ENCODE data around the gene MAEL. TPM values are rescaled to one million over a fixed set of nuclear protein-coding genes. Genes with fewer than 3 reads are reported as not detected.
A peak's percentile ranks its signal among the peaks of the same experiment; 100 is the strongest.

MAEL gene
- polyA plus RNA-seq, 1 donor from 2014 or later, result not detected

DNA sequence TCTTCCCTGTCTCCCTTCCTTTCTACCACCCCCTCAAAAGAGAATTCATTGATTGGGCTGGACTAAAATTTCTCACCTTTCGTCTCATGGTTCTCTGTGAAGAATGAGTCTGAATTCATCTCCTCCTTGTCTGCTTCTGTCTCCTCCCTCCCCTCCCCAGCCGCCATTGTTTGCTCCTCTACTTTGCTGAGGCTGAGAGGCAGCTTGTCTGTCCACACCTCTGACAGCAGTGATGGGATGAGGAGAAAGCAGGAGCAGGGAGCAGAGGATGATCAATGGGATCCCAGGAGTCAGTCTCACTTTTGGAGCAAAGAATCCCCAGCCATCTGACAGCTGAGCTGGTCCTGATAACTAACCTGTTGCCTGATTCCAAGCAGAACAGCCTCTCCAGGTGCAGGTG, 16.3 kb upstream of the MAEL start:
- Histone ChIP-seq H3K27ac (ENCODE audit: low read length) (no peak overlapping the region), H3K79me2 (replicated peaks; ENCODE audit: insufficient read depth, low read length) (no peaks in the 10 kb centered on the region), H2AFZ (ENCODE audit: low read depth, low read length) (no peak overlapping the region), H3K9me2 (ENCODE audit: insufficient read depth, low read length) (no peaks in the 10 kb centered on the region), H3K9ac (ENCODE audit: low read length) (no peak overlapping the region), H4K20me1 (ENCODE audit: insufficient read depth) (no peaks in the 10 kb centered on the region), H3K27me3 (ENCODE audit: insufficient read depth, low read depth, low read length) (peaks cover 23% of the 10 kb centered on the region), H3K9me3 (ENCODE audit: low read length) (no peaks in the 10 kb centered on the region), H3K4me2 (ENCODE audit: low read length) (no peak overlapping the region), H3K36me3 (ENCODE audit: insufficient read depth, low read length) (no peaks in the 10 kb centered on the region), H3F3A (ENCODE audit: insufficient read depth, low read length, poor library complexity, severe bottlenecking) (no peaks in the 10 kb centered on the region), H3K4me3 (ENCODE audit: low read length) (peak overlapping the region; percentile 30)
- TF ChIP-seq EZH2 (IDR thresholded peaks at IDR 0.05; ENCODE audit: borderline replicate concordance, insufficient read depth, low read length, poor library complexity, severe bottlenecking) (no peak), EP300 (conservative IDR thresholded peaks at IDR 0.05; ENCODE audit: poor library complexity, severe bottlenecking) (no peak), TAF1 (IDR thresholded peaks at IDR 0.05; ENCODE audit: low read depth) (no peak), RAD21 (conservative IDR thresholded peaks at IDR 0.05) (no peak), SMC3 (conservative IDR thresholded peaks at IDR 0.05; ENCODE audit: poor library complexity) (no peak), MXI1 (conservative IDR thresholded peaks at IDR 0.05; ENCODE audit: poor library complexity, severe bottlenecking) (no peak), POLR2AphosphoS5 (IDR thresholded peaks at IDR 0.05) (no peak)
- TF ChIP-seq, protein P1, sequence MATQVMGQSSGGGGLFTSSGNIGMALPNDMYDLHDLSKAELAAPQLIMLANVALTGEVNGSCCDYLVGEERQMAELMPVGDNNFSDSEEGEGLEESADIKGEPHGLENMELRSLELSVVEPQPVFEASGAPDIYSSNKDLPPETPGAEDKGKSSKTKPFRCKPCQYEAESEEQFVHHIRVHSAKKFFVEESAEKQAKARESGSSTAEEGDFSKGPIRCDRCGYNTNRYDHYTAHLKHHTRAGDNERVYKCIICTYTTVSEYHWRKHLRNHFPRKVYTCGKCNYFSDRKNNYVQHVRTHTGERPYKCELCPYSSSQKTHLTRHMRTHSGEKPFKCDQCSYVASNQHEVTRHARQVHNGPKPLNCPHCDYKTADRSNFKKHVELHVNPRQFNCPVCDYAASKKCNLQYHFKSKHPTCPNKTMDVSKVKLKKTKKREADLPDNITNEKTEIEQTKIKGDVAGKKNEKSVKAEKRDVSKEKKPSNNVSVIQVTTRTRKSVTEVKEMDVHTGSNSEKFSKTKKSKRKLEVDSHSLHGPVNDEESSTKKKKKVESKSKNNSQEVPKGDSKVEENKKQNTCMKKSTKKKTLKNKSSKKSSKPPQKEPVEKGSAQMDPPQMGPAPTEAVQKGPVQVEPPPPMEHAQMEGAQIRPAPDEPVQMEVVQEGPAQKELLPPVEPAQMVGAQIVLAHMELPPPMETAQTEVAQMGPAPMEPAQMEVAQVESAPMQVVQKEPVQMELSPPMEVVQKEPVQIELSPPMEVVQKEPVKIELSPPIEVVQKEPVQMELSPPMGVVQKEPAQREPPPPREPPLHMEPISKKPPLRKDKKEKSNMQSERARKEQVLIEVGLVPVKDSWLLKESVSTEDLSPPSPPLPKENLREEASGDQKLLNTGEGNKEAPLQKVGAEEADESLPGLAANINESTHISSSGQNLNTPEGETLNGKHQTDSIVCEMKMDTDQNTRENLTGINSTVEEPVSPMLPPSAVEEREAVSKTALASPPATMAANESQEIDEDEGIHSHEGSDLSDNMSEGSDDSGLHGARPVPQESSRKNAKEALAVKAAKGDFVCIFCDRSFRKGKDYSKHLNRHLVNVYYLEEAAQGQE (IDR thresholded peaks at IDR 0.05; ENCODE audit: borderline replicate concordance), result no peak
- TF ChIP-seq, protein P2, sequence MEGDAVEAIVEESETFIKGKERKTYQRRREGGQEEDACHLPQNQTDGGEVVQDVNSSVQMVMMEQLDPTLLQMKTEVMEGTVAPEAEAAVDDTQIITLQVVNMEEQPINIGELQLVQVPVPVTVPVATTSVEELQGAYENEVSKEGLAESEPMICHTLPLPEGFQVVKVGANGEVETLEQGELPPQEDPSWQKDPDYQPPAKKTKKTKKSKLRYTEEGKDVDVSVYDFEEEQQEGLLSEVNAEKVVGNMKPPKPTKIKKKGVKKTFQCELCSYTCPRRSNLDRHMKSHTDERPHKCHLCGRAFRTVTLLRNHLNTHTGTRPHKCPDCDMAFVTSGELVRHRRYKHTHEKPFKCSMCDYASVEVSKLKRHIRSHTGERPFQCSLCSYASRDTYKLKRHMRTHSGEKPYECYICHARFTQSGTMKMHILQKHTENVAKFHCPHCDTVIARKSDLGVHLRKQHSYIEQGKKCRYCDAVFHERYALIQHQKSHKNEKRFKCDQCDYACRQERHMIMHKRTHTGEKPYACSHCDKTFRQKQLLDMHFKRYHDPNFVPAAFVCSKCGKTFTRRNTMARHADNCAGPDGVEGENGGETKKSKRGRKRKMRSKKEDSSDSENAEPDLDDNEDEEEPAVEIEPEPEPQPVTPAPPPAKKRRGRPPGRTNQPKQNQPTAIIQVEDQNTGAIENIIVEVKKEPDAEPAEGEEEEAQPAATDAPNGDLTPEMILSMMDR (IDR thresholded peaks at IDR 0.05; ENCODE audit: poor library complexity, severe bottlenecking), result no peak

GRCh38 chr1:166974647-166975345, 14.3 kb upstream of the MAEL start:
- Histone ChIP-seq H4K20me1 (ENCODE audit: insufficient read depth) (no peaks in the 10 kb centered on the region), H3K27me3 (ENCODE audit: insufficient read depth, low read depth, low read length) (peaks cover 23% of the 10 kb centered on the region), H3K9me3 (ENCODE audit: low read length) (no peaks in the 10 kb centered on the region), H3K79me2 (replicated peaks; ENCODE audit: insufficient read depth, low read length) (no peaks in the 10 kb centered on the region), H2AFZ (ENCODE audit: low read depth, low read length) (no peak overlapping the region), H3K36me3 (ENCODE audit: insufficient read depth, low read length) (no peaks in the 10 kb centered on the region), H3K27ac (ENCODE audit: low read length) (no peak overlapping the region), H3K9ac (ENCODE audit: low read length) (peak overlapping the region; percentile 44), H3F3A (ENCODE audit: insufficient read depth, low read length, poor library complexity, severe bottlenecking) (no peaks in the 10 kb centered on the region), H3K4me2 (ENCODE audit: low read length) (peak overlapping the region; percentile 89), H3K4me3 (ENCODE audit: low read length) (peak overlapping the region; percentile 68), H3K9me2 (ENCODE audit: insufficient read depth, low read length) (no peaks in the 10 kb centered on the region)
- TF ChIP-seq, protein P2 (IDR thresholded peaks at IDR 0.05; ENCODE audit: poor library complexity, severe bottlenecking), result no peak
- TF ChIP-seq TAF1 (IDR thresholded peaks at IDR 0.05; ENCODE audit: low read depth) (no peak), SMC3 (conservative IDR thresholded peaks at IDR 0.05; ENCODE audit: poor library complexity) (no peak), RAD21 (conservative IDR thresholded peaks at IDR 0.05) (no peak), POLR2AphosphoS5 (IDR thresholded peaks at IDR 0.05) (no peak), EP300 (conservative IDR thresholded peaks at IDR 0.05; ENCODE audit: poor library complexity, severe bottlenecking) (no peak), EZH2 (IDR thresholded peaks at IDR 0.05; ENCODE audit: borderline replicate concordance, insufficient read depth, low read length, poor library complexity, severe bottlenecking) (no peak)
- TF ChIP-seq, protein P1 (IDR thresholded peaks at IDR 0.05; ENCODE audit: borderline replicate concordance), result no peak

All from neural cell (in vitro differentiated cells).